Measurements from ENCODE around the gene RAB17.

GRCh38 chr2:237604960-237605359 is 14.4 kb upstream of the RAB17 start:
- TF ChIP-seq ELF4 (IDR thresholded peaks at IDR 0.05) (no peak), BHLHE40 (IDR thresholded peaks at IDR 0.05; ENCODE audit: borderline replicate concordance) (no peak), TARDBP (IDR thresholded peaks at IDR 0.05) (no peak), FOXK2 (IDR thresholded peaks at IDR 0.05) (no peak)
